Body of pancreas (tissue), 4 donors: Measurements from ENCODE around the gene SPESP1. TPM values are rescaled to one million over a fixed set of nuclear protein-coding genes. Genes with fewer than 3 reads are reported as not detected.

ENCODE experiments used
- ATAC-seq: fragments of 150-250 bp; one replicate; pipeline ENCODE4 v1.9.1; 2016
- DNase-seq, 4 donors: peaks; one replicate each; pipeline ENCODE4 v3.0.0-alpha.2; 2019
- H3K27ac ChIP-seq, 4 donors: fragments of 200-600 bp; sonication (generic); 1 replicate in 3 of 4; 2 replicates in 1 of 4; pipeline versions ENCODE4 v1.5.1 to v1.6.1; 2016 to 2019; ENCODE audit warnings: mild to moderate bottlenecking in 1 of 4, mixed read lengths in 1 of 4, moderate library complexity in 1 of 4
- H3K27me3 ChIP-seq, 2 donors: fragments of 200-600 bp; sonication (generic); one replicate each; pipeline ENCODE4 v1.6.0; 2016; ENCODE audit warnings: mild to moderate bottlenecking in 1 of 2
- H3K36me3 ChIP-seq, 2 donors: fragments of 200-600 bp; sonication (generic); replicated peaks in 1 of 2; 2 replicates each; pipeline ENCODE4 v1.5.1; 2016; ENCODE audit warnings: low read depth in 2 of 2; ENCODE audit not compliant: insufficient read depth in 1 of 2
- H3K4me1 ChIP-seq: fragments of 200-600 bp; sonication (generic); one replicate; pipeline ENCODE4 v1.6.0; 2016
- H3K4me3 ChIP-seq, 2 donors: fragments of 200-600 bp; sonication (generic); 1 replicate in 1 of 2; 2 replicates in 1 of 2; pipeline ENCODE4 v1.5.1; 2016 to 2019
- H3K9me3 ChIP-seq, 3 donors: fragments of 200-600 bp; sonication (generic); 1 replicate in 2 of 3; 2 replicates in 1 of 3; pipeline ENCODE4 v1.5.1; 2016
- CTCF ChIP-seq, 7 experiments: fragments of 450-650 bp in 4 of 7; fragments of 200-600 bp in 3 of 7; sonication (generic) in 3 of 7; IDR thresholded peaks; one replicate each; pipeline ENCODE4 v1.5.1; 2016 to 2019; ENCODE audit warnings: antibody characterized with exemption in 7 of 7
- POLR2A ChIP-seq, 3 donors: fragments of 450-650 bp; IDR thresholded peaks; one replicate each; pipeline ENCODE4 v1.6.1; 2016; ENCODE audit warnings: antibody characterized with exemption in 3 of 3, mild to moderate bottlenecking in 2 of 3
- WGBS, 2 donors: methylation state at CpG; one replicate each; pipeline ENCODE4 v1.1.5; 2017; 5-methylcytosine and 5-hydroxymethylcytosine counted together
- intact Hi-C: fragments of 100-400 bp; cut with DNase I; formaldehyde crosslinking; loops from one replicate; pipeline ENCODE4 v1.15.1; 2023
- total RNA-seq, 2 donors: library from RNA; depleted of rRNA; stranded (reverse); fragments of >200 nt; gene quantifications; one replicate each; pipeline ENCODE4 v1.1.0, GENCODE V29; 2016

Gene SPESP1
- total RNA-seq, 2 donors from 2014 or later, result 2.1 TPM; not detected in 1

GRCh38 chr15:68983961-68984481 is 53.7 kb downstream of the SPESP1 start:
- Histone ChIP-seq H3K4me3 (no peak overlapping the region), H3K27ac (no peak overlapping the region), H3K36me3 (no peaks in the 10 kb centered on the region), H3K9me3 (no peaks in the 10 kb centered on the region), H3K27me3 (no peaks in the 10 kb centered on the region), H3K4me1 (peaks cover 12% of the 10 kb centered on the region)
- ATAC-seq (no peak), DNase-seq (peak in 2 of 4 donors; percentile 5 to 18)
- TF ChIP-seq POLR2A (IDR thresholded peaks at IDR 0.05) (no peak), CTCF (IDR thresholded peaks at IDR 0.05) (no peak)
- WGBS, 2 donors, result 37% methylated on average over 4 of the region's 4 CpGs
- intact Hi-C loops, result no loop called here

- WGBS, 2 donors, result 88 to 98% methylated on average over 3 of the region's 3 CpGs
These were observed 54.3 kb downstream of the SPESP1 start for GRCh38 chr15:68984586-68984985.

GRCh38 chr15:68985361-68985891 is 55.1 kb downstream of the SPESP1 start:
- Histone ChIP-seq H3K36me3 (no peaks in the 10 kb centered on the region), H3K27ac (no peak overlapping the region), H3K4me3 (no peak overlapping the region), H3K27me3 (no peaks in the 10 kb centered on the region), H3K4me1 (peaks cover 12% of the 10 kb centered on the region), H3K9me3 (no peaks in the 10 kb centered on the region)
- intact Hi-C loops, result no loop called here
- no peak for ATAC-seq
- TF ChIP-seq CTCF (IDR thresholded peaks at IDR 0.05), result no peak
- TF ChIP-seq POLR2A (IDR thresholded peaks at IDR 0.05), result no peak
- 87 to 89% methylated on average over 5 of the region's 5 CpGs for WGBS, 2 donors
- DNase-seq, result no peak

More at GRCh38 chr15:68984586-68984985, 54.3 kb downstream of the SPESP1 start:
- Histone ChIP-seq H3K36me3 (no peaks in the 10 kb centered on the region), H3K4me1 (peaks cover 12% of the 10 kb centered on the region), H3K27ac (no peak overlapping the region), H3K9me3 (no peaks in the 10 kb centered on the region), H3K4me3 (no peak overlapping the region), H3K27me3 (no peaks in the 10 kb centered on the region)
- intact Hi-C loops, result no loop called here
- TF ChIP-seq CTCF (IDR thresholded peaks at IDR 0.05) (no peak), POLR2A (IDR thresholded peaks at IDR 0.05) (no peak)
- ATAC-seq, result no peak
- no peak for DNase-seq

GRCh38 chr15:68986322-68986721 is 56.0 kb downstream of the SPESP1 start:
- ATAC-seq (no peak), DNase-seq (no peak)
- H3K4me1 ChIP-seq, result peaks cover 12% of the 10 kb centered on the region

More at GRCh38 chr15:68986322-68986721, 56.0 kb downstream of the SPESP1 start:
- 74 to 82% methylated on average over 5 of the region's 5 CpGs for WGBS, 2 donors
- TF ChIP-seq CTCF (IDR thresholded peaks at IDR 0.05), result no peak
- no peak for TF ChIP-seq POLR2A (IDR thresholded peaks at IDR 0.05)
- no peaks in the 10 kb centered on the region for H3K36me3 ChIP-seq
- H3K9me3 ChIP-seq, result no peaks in the 10 kb centered on the region
- no peak overlapping the region for H3K4me3 ChIP-seq
- H3K27ac ChIP-seq, result no peak overlapping the region
- H3K27me3 ChIP-seq, result no peaks in the 10 kb centered on the region
- intact Hi-C loops, result no loop called here
